Measurements from ENCODE around the gene ZBTB11.
"Not testable (repeated sequence)": the region's sequence is repeated elsewhere in the genome, so short reads cannot be mapped to it uniquely, and the experiment has no call there.

The ZBTB11 gene

DNA sequence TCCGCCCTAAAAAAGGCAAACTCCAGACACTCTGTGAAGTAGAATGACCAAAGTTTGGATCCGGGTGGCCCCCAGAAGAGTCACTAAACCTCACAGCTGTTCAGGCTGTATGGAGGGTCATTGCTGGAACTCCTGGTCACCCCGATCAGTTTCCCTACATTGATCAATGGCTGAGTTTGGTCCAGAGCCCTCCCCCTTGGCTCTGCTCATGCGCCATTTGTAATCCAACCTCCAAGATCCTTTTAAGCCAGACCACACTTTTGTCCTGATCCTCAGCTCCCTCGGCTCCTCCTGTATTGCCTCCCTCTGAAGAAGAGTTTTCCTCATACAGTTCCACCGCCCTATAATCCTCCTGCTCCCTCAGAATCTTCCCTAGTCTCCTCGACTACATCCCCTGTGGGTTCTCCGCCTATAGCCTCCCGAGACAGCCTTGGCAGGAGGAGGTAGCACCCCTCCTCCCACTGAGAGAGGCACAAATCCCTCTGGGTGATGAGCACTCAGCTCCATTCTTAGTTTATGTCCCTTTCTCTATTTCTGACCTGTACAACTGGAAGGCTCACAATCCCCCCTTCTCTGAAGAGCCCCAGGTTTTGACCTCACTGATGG is 42.2 kb downstream of the ZBTB11 start:
- Histone ChIP-seq H3K27me3 (ENCODE audit: control insufficient read depth, insufficient read depth, low read length, poor library complexity, severe bottlenecking) (no peaks in the 10 kb centered on the region), H3K27ac (ENCODE audit: insufficient read depth, low read depth, low read length, poor library complexity, severe bottlenecking) (no peak overlapping the region), H3K9me3 (ENCODE audit: control insufficient read depth, low read length) (no peaks in the 10 kb centered on the region), H3K4me3 (ENCODE audit: insufficient read depth, low read depth, low read length) (no peak overlapping the region), H3K36me3 (ENCODE audit: control insufficient read depth, insufficient read depth, low read length) (no peaks in the 10 kb centered on the region), H3K4me1 (ENCODE audit: control insufficient read depth, insufficient read depth, low read length) (peaks cover 9% of the 10 kb centered on the region)
- 83 to 85% methylated on average over 9 of the region's 9 CpGs for WGBS, 2 experiments

DNA sequence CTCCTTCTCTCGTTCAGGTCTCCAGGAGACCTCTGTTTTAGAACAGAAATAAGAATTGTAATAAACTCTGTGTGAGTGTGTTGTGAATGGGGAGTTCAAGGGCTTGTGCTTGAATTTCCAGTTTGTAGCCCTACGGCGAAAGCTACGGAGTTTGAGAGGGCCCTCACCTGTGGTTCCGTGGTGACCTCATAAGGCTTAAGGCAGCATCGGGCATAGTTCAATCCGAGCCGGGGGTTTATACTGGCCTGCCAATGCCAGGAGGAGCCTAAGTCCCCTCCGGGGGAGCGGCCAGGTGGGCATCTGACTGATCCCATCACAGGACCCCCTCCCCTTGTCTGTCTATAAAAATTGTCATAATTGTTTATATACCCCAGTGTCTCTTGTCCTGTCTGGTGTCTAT is 43.7 kb downstream of the ZBTB11 start:
- Histone ChIP-seq H3K4me3 (ENCODE audit: insufficient read depth, low read depth, low read length) (no peak overlapping the region), H3K27me3 (ENCODE audit: control insufficient read depth, insufficient read depth, low read length, poor library complexity, severe bottlenecking) (no peaks in the 10 kb centered on the region), H3K27ac (ENCODE audit: insufficient read depth, low read depth, low read length, poor library complexity, severe bottlenecking) (no peak overlapping the region), H3K36me3 (ENCODE audit: control insufficient read depth, insufficient read depth, low read length) (no peaks in the 10 kb centered on the region), H3K4me1 (ENCODE audit: control insufficient read depth, insufficient read depth, low read length) (peaks cover 3% of the 10 kb centered on the region), H3K9me3 (ENCODE audit: control insufficient read depth, low read length) (no peaks in the 10 kb centered on the region)
- 94 to 95% methylated on average over 10 of the region's 10 CpGs for WGBS, 2 experiments

GRCh38 chr3:101632586-101632985 is 44.3 kb downstream of the ZBTB11 start:
- Histone ChIP-seq H3K27me3 (ENCODE audit: control insufficient read depth, insufficient read depth, low read length, poor library complexity, severe bottlenecking) (no peaks in the 10 kb centered on the region), H3K36me3 (ENCODE audit: control insufficient read depth, insufficient read depth, low read length) (no peaks in the 10 kb centered on the region), H3K27ac (ENCODE audit: insufficient read depth, low read depth, low read length, poor library complexity, severe bottlenecking) (no peak overlapping the region), H3K4me3 (ENCODE audit: insufficient read depth, low read depth, low read length) (no peak overlapping the region), H3K9me3 (ENCODE audit: control insufficient read depth, low read length) (no peaks in the 10 kb centered on the region), H3K4me1 (ENCODE audit: control insufficient read depth, insufficient read depth, low read length) (peaks cover 3% of the 10 kb centered on the region)
- 81 to 83% methylated on average over 11 of the region's 11 CpGs for WGBS, 2 experiments

DNA sequence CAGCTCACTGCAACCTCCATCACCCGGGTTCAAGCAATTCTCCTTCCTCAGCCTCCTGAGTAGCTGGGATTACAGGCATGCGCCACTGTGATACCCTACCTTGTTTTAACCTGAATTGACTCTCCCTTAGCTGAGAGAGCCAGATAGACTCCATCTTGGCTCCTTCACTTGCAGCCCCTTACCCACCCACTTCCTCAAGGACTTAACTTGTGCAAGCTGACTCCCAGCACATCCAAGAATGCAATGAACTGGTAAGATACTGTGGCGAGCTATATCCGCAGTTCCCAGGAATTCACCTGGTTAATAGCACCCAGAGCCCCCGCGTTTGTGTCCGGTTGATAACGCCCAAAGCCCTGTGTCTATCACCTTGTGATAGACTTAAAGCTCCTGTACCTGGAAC is 45.0 kb downstream of the ZBTB11 start:
- not testable (repeated sequence) for H3K4me1 ChIP-seq (ENCODE audit: control insufficient read depth, insufficient read depth, low read length); H3K9me3 ChIP-seq (ENCODE audit: control insufficient read depth, low read length); H3K27me3 ChIP-seq (ENCODE audit: control insufficient read depth, insufficient read depth, low read length, poor library complexity, severe bottlenecking); H3K4me3 ChIP-seq (ENCODE audit: insufficient read depth, low read depth, low read length); H3K36me3 ChIP-seq (ENCODE audit: control insufficient read depth, insufficient read depth, low read length); H3K27ac ChIP-seq (ENCODE audit: insufficient read depth, low read depth, low read length, poor library complexity, severe bottlenecking)
- WGBS, 2 experiments, result 93 to 96% methylated on average over 8 of the region's 8 CpGs

DNA sequence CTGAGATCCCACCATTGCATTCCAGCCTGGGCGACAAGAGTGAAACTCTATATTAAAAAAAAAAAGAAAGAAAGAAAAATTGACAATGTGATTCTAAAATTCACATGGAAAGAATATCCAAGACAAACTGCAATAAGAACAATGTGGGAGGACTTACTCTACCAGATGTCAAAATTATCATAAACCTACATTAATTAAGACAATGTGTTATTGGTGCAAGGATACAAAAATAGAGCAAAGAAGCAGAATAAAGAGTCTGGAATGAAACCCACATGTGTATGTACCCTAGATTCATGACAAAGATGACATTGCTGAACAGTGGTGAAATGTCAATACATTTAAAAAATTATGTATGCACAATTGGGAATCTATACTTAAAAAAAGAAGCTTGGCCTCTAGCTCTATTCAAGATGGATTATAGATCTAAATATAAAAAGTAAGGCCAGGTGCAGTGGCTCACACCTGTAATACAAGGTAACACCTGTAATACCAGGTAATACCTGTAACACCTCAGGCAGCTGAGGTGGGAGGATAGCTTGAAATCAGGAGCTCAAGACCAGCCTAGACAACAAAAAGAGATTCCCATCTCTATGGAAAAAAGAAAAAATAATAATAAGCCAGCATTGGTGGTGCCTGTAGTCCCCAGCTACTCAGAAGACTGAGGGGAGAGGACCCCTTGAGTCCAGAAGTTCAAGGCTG is 45.7 kb downstream of the ZBTB11 start:
- Histone ChIP-seq H3K27ac (ENCODE audit: insufficient read depth, low read depth, low read length, poor library complexity, severe bottlenecking) (no peak overlapping the region), H3K4me1 (ENCODE audit: control insufficient read depth, insufficient read depth, low read length) (peaks cover 3% of the 10 kb centered on the region), H3K27me3 (ENCODE audit: control insufficient read depth, insufficient read depth, low read length, poor library complexity, severe bottlenecking) (no peaks in the 10 kb centered on the region), H3K4me3 (ENCODE audit: insufficient read depth, low read depth, low read length) (no peak overlapping the region), H3K36me3 (ENCODE audit: control insufficient read depth, insufficient read depth, low read length) (no peaks in the 10 kb centered on the region), H3K9me3 (ENCODE audit: control insufficient read depth, low read length) (no peaks in the 10 kb centered on the region)
- WGBS, 2 experiments, result 100% methylated on average over 1 of the region's 1 CpG; no CpG with 5 or more reads in 1 of the 2 experiments

DNA sequence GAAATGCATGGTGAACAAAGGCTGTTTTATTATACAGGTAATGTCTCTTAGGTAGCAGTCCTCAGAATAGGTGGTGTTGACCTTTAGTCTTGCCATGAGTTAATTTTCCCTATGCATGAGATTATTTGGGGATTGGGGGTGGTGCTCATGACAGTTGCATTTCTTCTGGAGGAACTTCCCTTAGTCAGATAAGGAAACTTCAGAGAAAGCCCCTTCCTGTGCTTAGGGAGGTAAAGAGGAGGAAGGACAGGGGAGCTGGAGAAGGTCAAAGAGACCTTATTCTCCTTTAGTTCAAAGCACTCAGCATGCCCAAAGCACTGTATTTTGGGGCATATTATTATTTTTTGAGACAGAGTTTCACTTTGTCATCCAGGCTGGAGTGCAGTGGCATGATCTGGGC is 47.7 kb downstream of the ZBTB11 start:
- H3K9me3 ChIP-seq (ENCODE audit: control insufficient read depth, low read length), result no peaks in the 10 kb centered on the region
- no peak overlapping the region for H3K27ac ChIP-seq (ENCODE audit: insufficient read depth, low read depth, low read length, poor library complexity, severe bottlenecking)
- H3K4me3 ChIP-seq (ENCODE audit: insufficient read depth, low read depth, low read length), result no peak overlapping the region
- H3K36me3 ChIP-seq (ENCODE audit: control insufficient read depth, insufficient read depth, low read length), result no peaks in the 10 kb centered on the region
- no peaks in the 10 kb centered on the region for H3K4me1 ChIP-seq (ENCODE audit: control insufficient read depth, insufficient read depth, low read length)
- no peaks in the 10 kb centered on the region for H3K27me3 ChIP-seq (ENCODE audit: control insufficient read depth, insufficient read depth, low read length, poor library complexity, severe bottlenecking)

DNA sequence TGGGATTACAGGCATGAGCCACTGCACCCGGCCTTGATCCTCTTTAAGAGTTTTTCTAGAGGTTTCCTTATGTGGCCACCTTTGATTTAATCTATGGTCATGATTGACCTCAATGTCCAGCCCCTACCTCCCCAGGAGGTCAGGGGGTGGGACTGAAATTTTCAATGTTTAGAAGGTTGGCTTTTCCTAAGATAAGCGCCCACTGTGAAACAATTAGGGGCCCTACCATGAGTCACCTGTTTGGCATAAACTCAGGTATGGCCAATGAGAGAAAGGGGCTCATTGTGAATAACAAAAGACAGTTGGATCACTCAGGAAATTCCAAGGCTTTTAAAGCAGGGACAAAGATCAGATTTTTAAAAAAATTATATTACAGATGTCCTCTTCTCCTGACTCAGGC is 51.1 kb downstream of the ZBTB11 start:
- no peak overlapping the region for H3K4me3 ChIP-seq (ENCODE audit: insufficient read depth, low read depth, low read length)
- no peaks in the 10 kb centered on the region for H3K9me3 ChIP-seq (ENCODE audit: control insufficient read depth, low read length)
- 92% methylated on average over 2 of the region's 2 CpGs for WGBS, 2 experiments
- no peaks in the 10 kb centered on the region for H3K4me1 ChIP-seq (ENCODE audit: control insufficient read depth, insufficient read depth, low read length)
- H3K27me3 ChIP-seq (ENCODE audit: control insufficient read depth, insufficient read depth, low read length, poor library complexity, severe bottlenecking), result no peaks in the 10 kb centered on the region
- H3K27ac ChIP-seq (ENCODE audit: insufficient read depth, low read depth, low read length, poor library complexity, severe bottlenecking), result no peak overlapping the region
- H3K36me3 ChIP-seq (ENCODE audit: control insufficient read depth, insufficient read depth, low read length), result no peaks in the 10 kb centered on the region

- no peaks in the 10 kb centered on the region for H3K36me3 ChIP-seq (ENCODE audit: control insufficient read depth, insufficient read depth, low read length)
- 95 to 96% methylated on average over 2 of the region's 2 CpGs for WGBS, 2 experiments
Observed at GRCh38 chr3:101624857-101625256, 52.1 kb downstream of the ZBTB11 start.

GRCh38 chr3:101623656-101624055 is 53.3 kb downstream of the ZBTB11 start:
- 90 to 100% methylated on average over 1 of the region's 1 CpG for WGBS, 2 experiments
- no peak overlapping the region for H3K27ac ChIP-seq (ENCODE audit: insufficient read depth, low read depth, low read length, poor library complexity, severe bottlenecking)
- no peaks in the 10 kb centered on the region for H3K9me3 ChIP-seq (ENCODE audit: control insufficient read depth, low read length)
- H3K4me3 ChIP-seq (ENCODE audit: insufficient read depth, low read depth, low read length), result no peak overlapping the region
- H3K27me3 ChIP-seq (ENCODE audit: control insufficient read depth, insufficient read depth, low read length, poor library complexity, severe bottlenecking), result no peaks in the 10 kb centered on the region
- H3K4me1 ChIP-seq (ENCODE audit: control insufficient read depth, insufficient read depth, low read length), result no peaks in the 10 kb centered on the region
- no peaks in the 10 kb centered on the region for H3K36me3 ChIP-seq (ENCODE audit: control insufficient read depth, insufficient read depth, low read length)

More at GRCh38 chr3:101624857-101625256, 52.1 kb downstream of the ZBTB11 start:
- no peak overlapping the region for H3K27ac ChIP-seq (ENCODE audit: insufficient read depth, low read depth, low read length, poor library complexity, severe bottlenecking)
- no peaks in the 10 kb centered on the region for H3K4me1 ChIP-seq (ENCODE audit: control insufficient read depth, insufficient read depth, low read length)
- H3K27me3 ChIP-seq (ENCODE audit: control insufficient read depth, insufficient read depth, low read length, poor library complexity, severe bottlenecking), result no peaks in the 10 kb centered on the region
- H3K9me3 ChIP-seq (ENCODE audit: control insufficient read depth, low read length), result no peaks in the 10 kb centered on the region
- no peak overlapping the region for H3K4me3 ChIP-seq (ENCODE audit: insufficient read depth, low read depth, low read length)

GRCh38 chr3:101619734-101620133 is 57.2 kb downstream of the ZBTB11 start:
- Histone ChIP-seq H3K27ac (ENCODE audit: insufficient read depth, low read depth, low read length, poor library complexity, severe bottlenecking) (no peak overlapping the region), H3K27me3 (ENCODE audit: control insufficient read depth, insufficient read depth, low read length, poor library complexity, severe bottlenecking) (no peaks in the 10 kb centered on the region), H3K4me3 (ENCODE audit: insufficient read depth, low read depth, low read length) (no peak overlapping the region), H3K4me1 (ENCODE audit: control insufficient read depth, insufficient read depth, low read length) (no peaks in the 10 kb centered on the region), H3K36me3 (ENCODE audit: control insufficient read depth, insufficient read depth, low read length) (no peaks in the 10 kb centered on the region), H3K9me3 (ENCODE audit: control insufficient read depth, low read length) (no peaks in the 10 kb centered on the region)
- 86 to 88% methylated on average over 3 of the region's 3 CpGs for WGBS, 2 experiments
